OCI-LY1 (cell line): Measurements from ENCODE around the gene TNFRSF17.
"Not testable (repeated sequence)": the region's sequence is repeated elsewhere in the genome, so short reads cannot be mapped to it uniquely, and the experiment has no call there.

ENCODE experiments used
- H2AFZ ChIP-seq: fragments of 200-600 bp; sonication (generic), shearing (Covaris generic); 2 replicates; pipeline ENCODE4 v1.6.0; 2014; ENCODE audit warnings: antibody characterized with exemption, mild to moderate bottlenecking, low read length
- H3F3A ChIP-seq: fragments of 200-600 bp; sonication (generic), shearing (Covaris generic); 2 replicates; pipeline ENCODE4 v1.6.0; 2014; ENCODE audit warnings: mild to moderate bottlenecking, antibody characterized with exemption, low read length, moderate library complexity; ENCODE audit not compliant: insufficient read depth
- H3K27ac ChIP-seq: fragments of 200-600 bp; sonication (generic); 2 replicates; pipeline ENCODE4 v1.5.1; 2014; ENCODE audit warnings: low read length, mixed run types, mild to moderate bottlenecking, low read depth; ENCODE audit not compliant: poor library complexity, severe bottlenecking
- H3K27me3 ChIP-seq: fragments of 200-600 bp; sonication (generic); 2 replicates; pipeline ENCODE4 v1.6.0; 2014; ENCODE audit warnings: antibody characterized with exemption, mild to moderate bottlenecking, low read length, moderate library complexity; ENCODE audit not compliant: insufficient read depth
- H3K36me3 ChIP-seq: fragments of 200-600 bp; sonication (generic); 2 replicates; pipeline ENCODE4 v1.6.1; 2014; ENCODE audit warnings: mild to moderate bottlenecking, antibody characterized with exemption, low read length, moderate library complexity, mixed read lengths; ENCODE audit not compliant: insufficient read depth
- H3K4me1 ChIP-seq: fragments of 200-600 bp; sonication (generic); 2 replicates; pipeline ENCODE4 v1.5.1; 2014; ENCODE audit warnings: mild to moderate bottlenecking, low read length, moderate library complexity; ENCODE audit not compliant: insufficient read depth, severe bottlenecking
- H3K4me2 ChIP-seq: fragments of 200-600 bp; sonication (generic), shearing (Covaris generic); 2 replicates; pipeline ENCODE4 v1.6.1; 2014; ENCODE audit warnings: low read length
- H3K4me3 ChIP-seq: fragments of 200-600 bp; sonication (generic); 2 replicates; pipeline ENCODE4 v1.5.1; 2014; ENCODE audit warnings: low read length, low read depth, mild to moderate bottlenecking, mixed read lengths; ENCODE audit not compliant: poor library complexity, severe bottlenecking
- H3K79me2 ChIP-seq: fragments of 200-600 bp; shearing (Covaris generic); 2 replicates; pipeline ENCODE4 v1.6.1; 2016; ENCODE audit warnings: mixed run types, low read length, mixed read lengths; ENCODE audit not compliant: insufficient read depth
- H3K9ac ChIP-seq: fragments of 200-600 bp; sonication (generic), shearing (Covaris generic); 2 replicates; pipeline ENCODE4 v1.6.1; 2014; ENCODE audit warnings: mild to moderate bottlenecking, low read length, mixed read lengths
- H3K9me2 ChIP-seq: fragments of 200-600 bp; sonication (generic), shearing (Covaris generic); 2 replicates; pipeline ENCODE4 v1.6.1; 2014; ENCODE audit warnings: low read depth, mild to moderate bottlenecking, low read length, mixed read lengths
- H3K9me3 ChIP-seq: fragments of 200-600 bp; shearing (Covaris generic); 2 replicates; pipeline ENCODE4 v1.6.1; 2014; ENCODE audit warnings: low read length, mixed read lengths
- H4K20me1 ChIP-seq: fragments of 200-600 bp; sonication (generic), shearing (Covaris generic); 2 replicates; pipeline ENCODE4 v1.6.0; 2016; ENCODE audit warnings: mild to moderate bottlenecking, low read length; ENCODE audit not compliant: insufficient read depth
- EZH2 ChIP-seq: fragments of 200-600 bp; sonication (generic), shearing (Covaris generic); IDR thresholded peaks from 2 replicates; pipeline ENCODE4 v1.8.0; 2017; ENCODE audit warnings: borderline replicate concordance, mixed run types, mild to moderate bottlenecking, antibody characterized with exemption, low read length, moderate library complexity, mixed read lengths
- TF ChIP-seq, protein P1 (sequence below): fragments of 200-600 bp; sonication (generic), shearing (Covaris generic); IDR thresholded peaks from 2 replicates; pipeline ENCODE4 v1.5.1; 2017; ENCODE audit warnings: mild to moderate bottlenecking, antibody characterized with exemption, low read length, moderate library complexity, mixed read lengths

TNFRSF17 gene

DNA sequence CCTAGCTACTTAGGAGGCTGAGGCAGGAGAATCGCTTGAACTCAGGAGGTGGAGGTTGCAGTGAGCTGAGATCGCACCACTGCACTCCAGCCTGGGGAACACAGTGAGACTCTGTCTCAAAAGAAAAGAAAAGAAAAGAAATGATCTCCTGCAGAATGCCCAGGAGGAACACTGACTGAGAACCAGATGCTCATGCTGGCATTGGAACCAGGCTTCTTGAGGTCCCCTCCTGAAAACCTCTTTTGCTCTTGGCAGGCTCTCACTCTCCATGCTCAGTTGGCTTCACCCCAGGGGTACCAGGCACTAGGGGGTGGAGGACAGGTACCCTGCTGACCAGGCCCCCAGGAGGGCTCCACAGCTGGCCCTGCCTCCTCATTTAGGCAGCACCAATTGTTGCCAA lies 8.5 kb upstream of the TNFRSF17 start:
- Histone ChIP-seq H3K9me2 (no peaks in the 10 kb centered on the region), H3K4me1 (peaks cover 22% of the 10 kb centered on the region), H4K20me1 (no peaks in the 10 kb centered on the region), H3K4me3 (no peak overlapping the region), H2AFZ (no peak overlapping the region), H3K79me2 (no peaks in the 10 kb centered on the region), H3F3A (no peaks in the 10 kb centered on the region), H3K36me3 (no peaks in the 10 kb centered on the region), H3K4me2 (no peak overlapping the region), H3K27me3 (no peaks in the 10 kb centered on the region), H3K9ac (no peak overlapping the region), H3K9me3 (no peaks in the 10 kb centered on the region), H3K27ac (no peak overlapping the region)
- no peak for TF ChIP-seq EZH2
- TF ChIP-seq, protein P1, sequence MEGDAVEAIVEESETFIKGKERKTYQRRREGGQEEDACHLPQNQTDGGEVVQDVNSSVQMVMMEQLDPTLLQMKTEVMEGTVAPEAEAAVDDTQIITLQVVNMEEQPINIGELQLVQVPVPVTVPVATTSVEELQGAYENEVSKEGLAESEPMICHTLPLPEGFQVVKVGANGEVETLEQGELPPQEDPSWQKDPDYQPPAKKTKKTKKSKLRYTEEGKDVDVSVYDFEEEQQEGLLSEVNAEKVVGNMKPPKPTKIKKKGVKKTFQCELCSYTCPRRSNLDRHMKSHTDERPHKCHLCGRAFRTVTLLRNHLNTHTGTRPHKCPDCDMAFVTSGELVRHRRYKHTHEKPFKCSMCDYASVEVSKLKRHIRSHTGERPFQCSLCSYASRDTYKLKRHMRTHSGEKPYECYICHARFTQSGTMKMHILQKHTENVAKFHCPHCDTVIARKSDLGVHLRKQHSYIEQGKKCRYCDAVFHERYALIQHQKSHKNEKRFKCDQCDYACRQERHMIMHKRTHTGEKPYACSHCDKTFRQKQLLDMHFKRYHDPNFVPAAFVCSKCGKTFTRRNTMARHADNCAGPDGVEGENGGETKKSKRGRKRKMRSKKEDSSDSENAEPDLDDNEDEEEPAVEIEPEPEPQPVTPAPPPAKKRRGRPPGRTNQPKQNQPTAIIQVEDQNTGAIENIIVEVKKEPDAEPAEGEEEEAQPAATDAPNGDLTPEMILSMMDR = no peak

DNA sequence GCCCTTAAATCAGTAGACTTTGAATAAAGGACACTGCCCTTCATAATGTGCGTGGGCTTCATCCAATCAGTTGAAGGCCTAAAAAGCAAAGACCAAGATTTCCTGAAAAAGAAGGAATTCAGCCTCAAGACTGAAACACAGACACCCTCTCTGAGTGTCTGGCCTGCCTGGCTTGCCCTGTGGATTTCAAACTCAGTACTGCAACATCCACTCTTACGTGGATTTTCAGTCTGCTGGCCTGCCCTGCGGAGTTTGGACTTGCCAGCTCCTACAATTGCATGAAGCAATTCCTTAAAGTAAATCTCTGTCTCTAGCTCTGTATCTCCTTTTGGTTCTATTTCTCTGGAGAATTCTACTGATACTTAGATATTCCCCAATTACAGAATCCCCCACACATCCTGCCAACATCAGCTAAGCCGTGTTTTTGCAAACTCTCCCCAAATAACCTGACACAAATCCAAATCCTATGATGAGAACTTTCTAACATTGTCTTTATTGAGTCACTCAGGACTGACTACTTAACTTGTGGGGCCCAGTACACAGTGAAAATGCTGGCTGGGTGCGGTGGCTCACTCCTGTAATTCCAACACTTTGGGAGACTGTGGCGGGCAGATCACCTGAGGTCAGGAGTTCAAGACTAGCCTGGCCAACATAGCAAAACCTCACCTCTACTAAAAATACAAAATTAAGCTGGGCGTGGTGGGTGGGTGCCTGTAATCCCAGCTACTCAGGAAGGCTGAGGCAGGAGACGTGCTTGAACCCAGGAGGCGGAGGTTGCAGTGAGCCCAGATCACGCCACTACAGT lies 7.2 kb upstream of the TNFRSF17 start:
- H3K27ac ChIP-seq = no peak overlapping the region
- TF ChIP-seq, protein P1 = no peak
- no peak for TF ChIP-seq EZH2
- H3K9ac ChIP-seq = no peak overlapping the region

DNA sequence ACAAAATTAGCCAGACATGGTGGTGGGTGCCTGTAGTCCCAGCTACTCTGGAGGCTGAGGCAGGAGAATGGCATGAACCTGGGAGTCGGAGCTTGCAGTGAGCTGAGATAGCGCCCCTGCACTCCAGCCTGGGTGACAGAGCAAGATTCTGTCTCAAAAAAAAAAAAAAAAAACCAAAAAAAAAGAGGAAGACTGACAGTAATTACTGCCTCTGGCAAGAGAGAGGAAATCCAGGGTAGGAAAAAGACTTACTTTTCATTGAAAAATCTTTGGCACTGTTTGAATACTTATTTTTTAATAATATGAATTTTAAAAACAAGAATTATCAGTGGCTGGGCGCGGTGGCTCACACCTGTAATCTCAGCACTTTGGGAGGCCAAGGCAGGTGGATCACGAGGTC lies 2.6 kb upstream of the TNFRSF17 start:
- not testable (repeated sequence) for H3K79me2 ChIP-seq, H3K4me3 ChIP-seq, H2AFZ ChIP-seq, H3K9me2 ChIP-seq, H3K27me3 ChIP-seq, H3K36me3 ChIP-seq, H3K4me2 ChIP-seq, H3K9ac ChIP-seq, H3K9me3 ChIP-seq, H4K20me1 ChIP-seq, H3F3A ChIP-seq
- peaks cover 63% of the 10 kb centered on the region for H3K4me1 ChIP-seq
- H3K27ac ChIP-seq = peak overlapping the region; percentile 93

More for the DNA sequence above, 7.2 kb upstream of the TNFRSF17 start:
- Histone ChIP-seq H3K79me2 (no peaks in the 10 kb centered on the region), H3K9me3 (no peaks in the 10 kb centered on the region), H4K20me1 (no peaks in the 10 kb centered on the region), H3K4me1 (peaks cover 22% of the 10 kb centered on the region), H3K9me2 (no peaks in the 10 kb centered on the region), H3K4me2 (no peak overlapping the region), H3F3A (no peaks in the 10 kb centered on the region), H3K36me3 (no peaks in the 10 kb centered on the region), H2AFZ (no peak overlapping the region), H3K27me3 (no peaks in the 10 kb centered on the region), H3K4me3 (no peak overlapping the region)

DNA sequence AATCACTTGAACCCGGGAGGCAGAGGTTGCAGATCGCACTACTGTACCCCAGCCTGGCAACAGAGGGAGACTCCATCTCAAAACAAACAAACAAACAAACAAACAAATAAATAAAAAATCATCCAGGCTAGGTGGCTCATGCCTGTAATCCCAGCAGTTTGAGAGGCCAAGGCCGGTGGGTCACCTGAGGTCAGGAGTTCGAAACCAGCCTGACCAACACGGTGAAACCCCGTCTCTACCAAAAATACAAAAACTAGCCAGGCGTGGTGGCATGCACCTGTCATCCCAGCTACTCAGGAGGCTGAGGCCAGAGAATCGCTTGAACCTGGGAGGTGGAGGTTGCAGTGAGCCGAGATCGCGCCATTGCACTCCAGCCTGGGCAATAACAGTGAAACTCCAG lies 2.0 kb upstream of the TNFRSF17 start:
- not testable (repeated sequence) for H3K27me3 ChIP-seq, H3K4me2 ChIP-seq, H3K9me2 ChIP-seq, H2AFZ ChIP-seq, H3K9me3 ChIP-seq, H4K20me1 ChIP-seq, H3K9ac ChIP-seq, H3F3A ChIP-seq, H3K4me3 ChIP-seq, H3K36me3 ChIP-seq, H3K79me2 ChIP-seq
- peaks cover 68% of the 10 kb centered on the region for H3K4me1 ChIP-seq
- H3K27ac ChIP-seq = peak overlapping the region; percentile 93
